GM19193 (cell line): ENCODE measurements around the gene TRIL.

Experiments used
- POLR2A ChIP-seq: IDR thresholded peaks from 4 replicates; pipeline ENCODE4 v1.6.1; 2011; ENCODE audit not compliant: insufficient read depth, insufficient read length; ENCODE audit errors: extremely low read depth

TRIL gene

DNA sequence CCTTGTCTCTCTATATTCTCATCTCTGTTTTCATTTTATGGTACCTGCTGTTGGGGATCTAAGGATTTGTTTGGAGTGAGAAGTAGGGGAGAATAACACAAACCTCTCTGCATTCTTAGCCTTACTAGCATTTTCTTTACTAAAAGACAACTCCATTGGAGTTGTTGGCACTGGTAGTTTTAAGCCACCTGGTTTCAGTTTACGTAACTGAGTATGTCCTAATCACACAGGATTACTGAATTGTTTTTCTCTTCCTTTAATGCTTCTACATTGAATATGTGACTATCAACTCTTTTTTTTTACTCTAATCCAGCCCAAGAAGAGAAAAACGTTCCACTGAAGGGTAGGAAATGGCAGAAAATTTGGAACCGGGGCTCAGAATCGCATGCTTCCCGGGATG lies 30.0 kb upstream of the TRIL start:
- no peak for TF ChIP-seq POLR2A

DNA sequence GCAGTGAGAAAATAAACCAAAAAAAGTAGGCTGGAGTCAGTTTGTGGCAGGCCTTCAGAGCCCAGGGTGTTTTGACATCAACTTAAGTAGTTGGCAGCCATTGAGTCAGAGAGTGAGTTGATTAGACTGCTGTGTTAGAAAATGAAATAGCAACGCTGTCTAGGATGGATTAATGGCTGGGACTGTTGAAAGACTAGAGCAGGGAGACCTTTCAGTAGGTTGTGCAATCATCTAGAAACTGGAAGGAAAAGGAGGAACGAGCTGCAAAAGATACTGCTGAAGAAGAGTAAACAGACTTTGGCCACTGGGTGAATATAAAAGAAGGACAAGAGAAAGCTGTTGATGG lies 28.6 kb upstream of the TRIL start:
- no peak for TF ChIP-seq POLR2A

DNA sequence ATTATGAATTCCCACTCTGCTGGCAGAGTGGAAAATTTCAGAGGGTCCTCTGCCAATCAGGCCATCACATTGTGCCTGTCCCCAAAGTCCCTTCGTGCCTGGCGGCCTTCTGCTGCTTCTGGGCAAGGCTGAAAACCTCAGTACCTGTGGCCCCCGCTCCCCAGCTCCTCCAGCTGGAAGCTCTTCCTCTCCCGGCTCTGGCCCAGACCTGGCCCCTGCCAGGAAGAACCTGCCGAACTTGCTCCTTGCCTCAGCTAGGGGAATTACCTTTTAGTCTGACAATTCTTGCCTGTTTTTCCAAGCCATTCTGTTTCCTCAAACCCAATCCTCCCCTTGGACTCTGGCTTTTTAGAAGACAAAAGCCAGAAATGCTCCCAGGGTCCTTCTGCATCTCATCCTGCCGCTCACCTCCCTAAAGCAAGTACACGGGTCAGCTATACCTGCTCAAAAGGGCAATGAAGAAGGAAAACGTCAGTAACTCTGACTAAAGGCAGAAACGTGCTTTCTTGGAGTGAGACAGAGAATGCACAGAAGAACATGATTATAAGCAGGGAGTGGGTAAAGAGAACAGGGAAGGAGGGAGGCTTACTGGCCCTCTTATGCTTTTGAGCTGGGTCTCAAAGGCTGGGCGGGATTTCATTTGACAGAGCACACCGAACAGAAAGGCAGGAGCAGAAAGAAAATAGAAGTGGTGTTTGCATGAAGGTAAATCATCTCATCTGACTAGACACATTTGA lies 28.1 kb upstream of the TRIL start:
- TF ChIP-seq POLR2A, result no peak

DNA sequence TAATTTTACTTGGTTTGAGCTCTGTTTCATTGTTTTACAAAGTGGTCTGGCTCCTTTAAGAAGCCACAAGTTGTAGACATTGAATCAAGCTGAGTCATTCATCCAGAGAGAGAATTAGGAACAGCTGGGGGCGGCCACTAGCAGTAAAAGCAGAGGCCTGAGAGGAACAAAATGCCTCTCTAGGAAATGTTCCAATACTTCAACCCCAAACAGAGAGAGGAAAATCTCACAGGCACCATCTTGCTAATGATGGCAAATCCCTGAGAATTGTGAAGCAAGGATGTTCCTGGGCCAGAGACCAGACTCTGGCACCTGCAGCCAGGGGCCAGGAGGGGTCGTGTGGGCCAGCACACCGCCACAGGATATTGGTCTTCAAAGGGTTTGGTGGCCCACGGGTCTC lies 26.5 kb upstream of the TRIL start:
- TF ChIP-seq POLR2A, result no peak

DNA sequence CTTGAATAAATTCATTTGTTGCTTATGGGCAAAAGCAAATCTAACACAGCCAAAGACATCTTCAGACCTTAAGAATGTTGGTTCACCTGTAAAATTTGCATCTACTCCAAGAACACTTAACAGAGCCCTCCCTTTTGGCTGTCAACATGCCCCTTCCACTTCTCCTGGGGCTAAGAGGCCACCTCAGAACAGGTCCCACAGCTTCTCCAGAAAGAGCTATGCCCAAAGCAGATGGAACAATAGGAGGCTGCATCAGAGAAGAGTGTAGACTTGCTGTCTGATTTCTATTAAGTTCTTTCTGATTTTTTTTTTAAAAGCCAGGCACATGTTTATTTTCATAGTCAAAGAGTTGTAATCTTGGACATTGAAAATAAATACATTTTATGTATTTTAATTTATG lies 26.1 kb upstream of the TRIL start:
- no peak for TF ChIP-seq POLR2A

DNA sequence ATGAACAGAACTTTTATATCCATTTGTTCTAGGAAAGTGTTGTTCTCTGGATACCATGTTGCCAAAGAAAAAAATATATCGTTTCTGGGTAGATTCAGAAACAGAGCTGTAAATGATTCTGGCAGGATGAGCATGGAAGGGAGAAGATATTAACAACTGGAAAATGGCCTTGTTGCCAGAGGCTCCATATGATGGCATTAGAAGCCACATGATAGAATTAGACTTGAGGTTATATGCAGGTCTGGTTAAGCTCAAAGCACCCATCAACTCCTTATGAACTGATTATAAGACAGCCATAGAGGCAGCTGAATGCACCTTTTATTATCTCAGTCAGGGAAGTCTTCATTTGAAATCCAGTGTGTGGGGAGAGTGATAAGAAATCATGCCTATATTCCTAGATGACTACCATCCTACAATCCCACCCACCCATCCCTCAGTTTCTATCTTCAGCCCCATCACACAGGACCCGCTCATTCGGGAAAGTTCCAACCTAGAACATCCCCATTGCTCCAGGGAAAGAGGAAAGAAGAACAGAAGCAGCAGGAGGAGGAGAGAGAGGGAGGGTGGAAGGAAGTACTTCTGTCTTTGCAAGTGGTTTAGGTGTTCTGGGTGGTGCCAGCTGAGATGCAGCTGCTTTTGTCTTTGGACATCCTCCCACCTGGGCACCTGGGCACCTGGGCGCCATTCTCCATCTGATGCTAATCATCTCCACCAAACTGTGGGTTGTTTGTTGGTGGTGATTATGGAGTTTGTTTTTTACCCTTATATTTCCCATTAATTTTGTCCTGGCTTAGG lies 25.5 kb upstream of the TRIL start:
- no peak for TF ChIP-seq POLR2A

DNA sequence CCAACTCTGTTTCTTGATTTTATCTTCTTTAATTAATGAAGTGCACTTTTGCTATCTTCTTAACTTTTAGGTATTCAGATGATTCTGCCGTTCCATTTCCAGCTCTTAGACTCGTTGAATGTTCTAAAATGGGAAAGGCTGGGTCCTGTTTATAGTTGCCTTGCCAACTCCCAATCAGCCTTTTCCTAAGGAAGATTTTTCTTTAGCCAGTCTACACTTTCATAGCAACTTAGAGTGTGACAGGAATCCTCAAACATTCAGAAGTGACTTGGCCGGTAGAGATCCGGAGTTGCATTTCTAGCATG lies 23.0 kb upstream of the TRIL start:
- TF ChIP-seq POLR2A, result no peak

DNA sequence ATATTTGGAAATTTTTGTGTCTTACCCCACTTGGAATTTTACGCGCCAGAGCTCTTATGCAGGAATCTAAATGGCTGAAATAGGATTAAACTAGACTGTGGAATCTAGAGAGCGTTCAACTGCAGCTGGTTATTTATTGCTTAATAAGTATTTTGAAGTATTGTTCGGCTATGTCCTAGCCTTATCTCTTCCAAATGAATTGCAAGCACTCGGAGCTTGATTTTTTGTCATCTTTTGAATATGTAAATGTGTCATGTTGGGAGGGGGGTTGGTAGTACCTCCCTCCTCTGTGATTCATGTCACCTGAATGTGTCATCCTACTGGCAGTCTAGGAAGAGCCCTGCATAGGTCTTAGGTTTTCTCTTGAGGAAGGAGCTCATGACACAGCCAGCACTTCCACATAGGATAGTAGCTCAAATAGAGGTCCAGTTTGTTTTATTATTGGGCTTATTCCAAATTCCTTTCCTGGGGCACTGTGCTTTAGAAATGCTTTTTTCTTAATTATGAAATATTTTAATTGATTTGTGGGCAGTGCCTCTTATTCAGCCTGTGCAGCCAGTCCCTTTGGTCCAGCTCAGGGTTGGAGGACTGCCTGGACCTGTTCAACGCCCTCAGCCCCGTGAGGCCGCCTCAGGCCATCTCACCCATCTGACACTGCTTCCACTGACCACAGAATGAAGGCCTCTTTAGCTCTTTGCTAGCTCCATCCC lies 22.5 kb upstream of the TRIL start:
- no peak for TF ChIP-seq POLR2A

DNA sequence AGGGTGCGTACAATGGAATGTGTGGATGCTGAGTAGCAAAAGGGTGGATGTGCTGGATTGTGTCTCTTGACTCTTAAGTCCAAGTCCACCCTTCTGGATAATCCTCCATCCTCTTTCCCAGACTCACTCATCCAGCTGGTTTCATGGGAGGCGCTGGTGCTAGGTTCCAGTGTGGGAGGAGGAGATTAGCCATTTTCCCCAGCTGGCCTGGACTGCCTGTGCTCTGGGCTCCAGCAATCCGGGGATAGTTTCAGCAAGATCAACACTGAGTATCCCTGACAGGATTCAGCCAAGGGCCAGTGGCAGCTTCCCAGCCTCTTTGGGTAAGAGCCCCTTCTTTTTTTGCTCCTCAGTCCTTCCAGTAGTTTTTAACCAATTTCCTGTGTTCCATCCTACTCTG lies 21.6 kb upstream of the TRIL start:
- no peak for TF ChIP-seq POLR2A

DNA sequence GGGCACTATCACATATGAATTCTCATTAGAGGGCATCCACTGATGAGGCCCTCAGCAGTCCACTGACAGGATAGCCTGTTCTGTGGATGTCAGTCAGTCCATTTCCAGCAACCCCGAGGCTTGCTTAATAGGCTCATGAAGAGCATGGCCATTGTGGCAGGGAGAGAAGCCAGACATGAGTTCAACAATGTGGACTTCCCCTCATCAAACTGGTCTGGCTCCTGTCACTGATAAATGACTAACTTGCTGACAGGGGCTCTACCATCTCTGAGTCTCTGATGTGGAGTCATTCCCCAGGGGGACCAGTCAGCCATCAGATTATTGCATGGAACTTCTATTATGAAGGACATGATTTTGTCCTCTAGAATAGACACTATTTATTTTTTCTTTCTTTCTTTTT lies 19.8 kb upstream of the TRIL start:
- no peak for TF ChIP-seq POLR2A

DNA sequence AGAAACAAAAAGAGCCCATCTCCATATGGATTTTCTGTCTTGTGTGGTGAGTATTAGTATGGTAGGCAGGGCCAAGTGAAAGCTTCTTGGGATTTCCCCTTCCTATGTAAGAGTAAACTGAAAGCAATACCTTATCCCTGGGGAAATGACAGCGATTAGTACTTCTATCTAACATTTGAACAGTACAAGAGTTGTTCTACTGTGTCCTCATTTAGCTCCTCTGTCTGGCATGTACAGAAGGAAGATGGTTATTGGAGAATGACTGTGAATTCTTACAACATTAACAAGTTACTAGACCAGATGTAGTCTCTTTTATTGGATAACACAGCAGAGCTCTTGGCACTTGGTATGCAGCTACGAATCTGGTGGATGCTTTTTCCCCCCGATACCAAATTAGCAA lies 17.9 kb upstream of the TRIL start:
- no peak for TF ChIP-seq POLR2A

DNA sequence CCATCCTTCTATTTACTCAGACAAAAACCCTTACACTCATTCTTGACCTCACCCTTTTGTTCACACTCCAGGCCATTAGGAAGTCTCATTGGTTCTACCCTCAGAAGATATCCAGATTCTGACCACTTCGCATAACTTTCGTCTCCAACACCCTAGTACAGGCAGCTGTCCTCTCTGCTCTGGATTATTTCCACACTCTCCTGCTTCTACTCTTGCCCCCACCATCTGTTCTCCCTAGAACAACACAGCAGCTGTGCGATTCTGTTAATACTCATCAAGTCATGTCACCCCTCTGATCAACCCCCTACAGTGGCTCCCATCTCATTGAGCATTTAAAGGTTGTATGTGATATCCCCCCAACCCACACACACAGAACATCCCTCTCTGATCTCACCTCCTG lies 15.5 kb upstream of the TRIL start:
- no peak for TF ChIP-seq POLR2A

DNA sequence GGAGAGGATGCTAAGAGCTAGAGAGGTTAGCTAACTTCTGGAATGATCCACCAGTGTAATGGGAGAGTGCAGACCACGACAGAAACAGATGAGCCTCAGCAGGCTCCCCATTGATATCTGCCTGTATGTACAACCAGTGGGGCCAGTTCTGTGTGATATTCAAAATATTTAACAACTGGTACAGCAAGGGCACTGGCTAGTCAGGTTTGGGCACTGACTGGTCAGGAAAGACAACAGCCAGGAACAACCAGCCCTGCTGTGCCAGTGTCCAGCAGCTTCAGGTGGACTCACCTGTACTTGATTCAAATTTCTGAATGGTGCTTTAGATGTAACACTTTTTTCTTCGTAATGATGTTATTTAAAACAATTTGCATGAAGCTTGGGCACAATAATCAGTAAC lies 5.9 kb upstream of the TRIL start:
- TF ChIP-seq POLR2A, result no peak

DNA sequence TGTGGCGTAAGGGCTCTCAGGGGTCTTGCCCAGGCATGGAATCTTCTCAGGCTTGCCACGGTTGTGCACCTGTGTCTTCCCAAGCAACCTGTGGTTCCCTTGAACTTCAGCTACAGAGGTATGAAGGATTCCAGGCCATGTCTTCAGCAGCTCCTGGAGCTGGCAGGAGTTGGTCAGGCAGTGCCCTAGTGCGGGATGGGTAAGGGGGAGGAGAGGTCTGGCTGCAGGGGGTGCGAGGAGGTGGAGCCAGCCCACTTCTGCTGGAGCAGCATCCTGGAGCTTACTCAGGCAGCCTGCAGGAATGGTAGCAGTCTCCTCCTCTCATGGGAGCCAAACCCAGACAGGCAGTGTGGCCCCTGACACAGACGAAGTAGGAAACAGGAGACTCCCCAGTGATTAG lies 3.8 kb upstream of the TRIL start:
- TF ChIP-seq POLR2A, result no peak

DNA sequence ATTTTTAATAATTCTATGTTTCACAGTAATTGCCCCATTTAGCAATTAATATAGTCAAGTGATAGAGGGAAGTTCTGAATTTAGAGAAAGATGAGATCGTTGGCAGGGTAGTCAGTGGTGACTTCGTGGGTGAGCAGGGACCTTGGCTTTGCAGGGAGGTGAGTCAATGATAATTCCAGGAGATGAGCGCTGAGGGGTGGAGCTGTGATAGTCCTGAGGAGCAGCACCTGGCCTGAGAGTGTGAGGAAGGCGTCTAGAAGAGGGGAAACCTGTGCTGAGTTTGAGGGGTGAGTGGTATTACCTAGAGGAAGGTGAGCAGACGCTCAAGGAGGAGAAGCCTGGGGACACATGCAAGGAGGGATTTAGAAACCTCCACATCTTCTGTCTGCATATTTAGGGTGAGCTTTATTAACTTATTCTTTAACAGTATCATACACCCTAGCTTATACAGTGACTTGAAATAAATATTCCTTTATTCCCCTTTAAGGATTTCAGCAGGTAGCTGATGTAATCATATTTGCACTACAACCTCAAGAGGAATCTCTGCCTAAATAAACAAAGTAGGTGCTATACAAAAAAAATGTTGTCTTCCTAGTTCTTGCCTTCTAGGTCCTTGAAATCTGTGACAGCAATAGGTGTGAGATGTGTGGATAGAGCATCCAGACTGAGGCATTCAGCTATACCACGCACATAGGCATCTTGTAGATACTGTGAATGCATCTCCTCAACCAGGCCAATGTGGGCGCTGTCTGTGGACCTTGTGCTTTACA lies 2.1 kb upstream of the TRIL start:
- TF ChIP-seq POLR2A, result no peak
